Femur (tissue), 1 donor: ENCODE data around the gene ZNF660.

ENCODE experiments used
- DNase-seq: peaks from one replicate; pipeline ENCODE4 v3.0.0-alpha.2; 2017

ZNF660 gene

GRCh38 chr3:44642337-44642736, 57.6 kb downstream of the ZNF660 start:
- no peak for DNase-seq

- no peak for DNase-seq
Observed at GRCh38 chr3:44643024-44643423, 58.3 kb downstream of the ZNF660 start.

- no peak for DNase-seq
Observed at GRCh38 chr3:44647771-44648170, 63.0 kb downstream of the ZNF660 start.

GRCh38 chr3:44648564-44649229, 63.9 kb downstream of the ZNF660 start, which contains the start of gene ZNF35:
ZNF35 (plus strand) TSS chr3:44648732; CDS start chr3:44651068, 2,336 bp downstream.
- DNase-seq = peak; percentile 89
